Measurements from ENCODE around the gene CLIC6.
"Not testable (repeated sequence)": the region's sequence is repeated elsewhere in the genome, so short reads cannot be mapped to it uniquely, and the experiment has no call there.

Gene CLIC6

GRCh38 chr21:34707876-34708325 lies 39.1 kb downstream of the CLIC6 start:
- Mint-ChIP-seq H3K36me3 (ENCODE audit: low read depth) (no peaks in the 10 kb centered on the region), H3K9me3 (no peaks in the 10 kb centered on the region), H3K27me3 (ENCODE audit: low read depth) (peaks cover 31% of the 10 kb centered on the region), H3K4me1 (ENCODE audit: low read depth) (peaks cover 9% of the 10 kb centered on the region), H3K4me3 (peak overlapping the region; percentile 62), H3K27ac (peak overlapping the region; percentile 68)
- peak; percentile 64 for DNase-seq (ENCODE audit: low spot score)

- Mint-ChIP-seq H3K27me3 (ENCODE audit: low read depth) (peaks cover 17% of the 10 kb centered on the region), H3K9me3 (no peaks in the 10 kb centered on the region), H3K27ac (no peak overlapping the region), H3K4me3 (no peak overlapping the region), H3K4me1 (ENCODE audit: low read depth) (peaks cover 15% of the 10 kb centered on the region), H3K36me3 (ENCODE audit: low read depth) (no peaks in the 10 kb centered on the region)
- DNase-seq (ENCODE audit: low spot score), result no peak
Observed at GRCh38 chr21:34713621-34714020, 44.8 kb downstream of the CLIC6 start.

- peaks cover 17% of the 10 kb centered on the region for H3K27me3 Mint-ChIP-seq (ENCODE audit: low read depth)
- no peak for DNase-seq (ENCODE audit: low spot score)
- H3K4me1 Mint-ChIP-seq (ENCODE audit: low read depth), result peaks cover 15% of the 10 kb centered on the region
- no peak overlapping the region for H3K27ac Mint-ChIP-seq
- no peaks in the 10 kb centered on the region for H3K36me3 Mint-ChIP-seq (ENCODE audit: low read depth)
- no peaks in the 10 kb centered on the region for H3K9me3 Mint-ChIP-seq
- no peak overlapping the region for H3K4me3 Mint-ChIP-seq
Observed at GRCh38 chr21:34715518-34715917, 46.7 kb downstream of the CLIC6 start.

GRCh38 chr21:34715985-34716596 lies 47.3 kb downstream of the CLIC6 start:
- Mint-ChIP-seq H3K4me3 (no peak overlapping the region), H3K4me1 (ENCODE audit: low read depth) (peaks cover 15% of the 10 kb centered on the region), H3K27me3 (ENCODE audit: low read depth) (peaks cover 19% of the 10 kb centered on the region), H3K36me3 (ENCODE audit: low read depth) (no peaks in the 10 kb centered on the region), H3K9me3 (no peaks in the 10 kb centered on the region), H3K27ac (no peak overlapping the region)
- no peak for DNase-seq (ENCODE audit: low spot score)

GRCh38 chr21:34718529-34718928 lies 49.7 kb downstream of the CLIC6 start:
- not testable (repeated sequence) for H3K9me3 Mint-ChIP-seq; DNase-seq (ENCODE audit: low spot score); H3K36me3 Mint-ChIP-seq (ENCODE audit: low read depth); H3K4me3 Mint-ChIP-seq; H3K27ac Mint-ChIP-seq
- Mint-ChIP-seq H3K4me1 (ENCODE audit: low read depth) (peaks cover 15% of the 10 kb centered on the region), H3K27me3 (ENCODE audit: low read depth) (peaks cover 10% of the 10 kb centered on the region)

- Mint-ChIP-seq H3K27me3 (ENCODE audit: low read depth) (peaks cover 16% of the 10 kb centered on the region), H3K4me3 (no peak overlapping the region), H3K27ac (no peak overlapping the region), H3K36me3 (ENCODE audit: low read depth) (no peaks in the 10 kb centered on the region), H3K4me1 (ENCODE audit: low read depth) (peaks cover 15% of the 10 kb centered on the region), H3K9me3 (no peaks in the 10 kb centered on the region)
- DNase-seq (ENCODE audit: low spot score), result no peak
Observed at GRCh38 chr21:34722684-34723300, 54.0 kb downstream of the CLIC6 start.

GRCh38 chr21:34724131-34724856 lies 55.5 kb downstream of the CLIC6 start:
- no peak for DNase-seq (ENCODE audit: low spot score)
- Mint-ChIP-seq H3K9me3 (no peaks in the 10 kb centered on the region), H3K36me3 (ENCODE audit: low read depth) (no peaks in the 10 kb centered on the region), H3K4me3 (no peak overlapping the region), H3K4me1 (ENCODE audit: low read depth) (peaks cover 17% of the 10 kb centered on the region), H3K27me3 (ENCODE audit: low read depth) (peaks cover 16% of the 10 kb centered on the region), H3K27ac (no peak overlapping the region)

GRCh38 chr21:34724857-34725195 lies 56.0 kb downstream of the CLIC6 start:
- no peaks in the 10 kb centered on the region for H3K9me3 Mint-ChIP-seq
- DNase-seq (ENCODE audit: low spot score), result no peak
- no peak overlapping the region for H3K27ac Mint-ChIP-seq
- H3K4me1 Mint-ChIP-seq (ENCODE audit: low read depth), result peaks cover 19% of the 10 kb centered on the region
- peaks cover 16% of the 10 kb centered on the region for H3K27me3 Mint-ChIP-seq (ENCODE audit: low read depth)
- H3K4me3 Mint-ChIP-seq, result no peak overlapping the region
- no peaks in the 10 kb centered on the region for H3K36me3 Mint-ChIP-seq (ENCODE audit: low read depth)

- Mint-ChIP-seq H3K4me1 (ENCODE audit: low read depth) (peaks cover 24% of the 10 kb centered on the region), H3K27ac (peak overlapping the region; percentile 62), H3K4me3 (no peak overlapping the region), H3K36me3 (ENCODE audit: low read depth) (peaks cover 2% of the 10 kb centered on the region), H3K9me3 (no peaks in the 10 kb centered on the region), H3K27me3 (ENCODE audit: low read depth) (peaks cover 16% of the 10 kb centered on the region)
- no peak for DNase-seq (ENCODE audit: low spot score)
Observed at GRCh38 chr21:34726627-34727337, 58.0 kb downstream of the CLIC6 start.

GRCh38 chr21:34728479-34728878 lies 59.7 kb downstream of the CLIC6 start:
- DNase-seq (ENCODE audit: low spot score), result no peak
- Mint-ChIP-seq H3K9me3 (no peaks in the 10 kb centered on the region), H3K27ac (no peak overlapping the region), H3K36me3 (ENCODE audit: low read depth) (peaks cover 4% of the 10 kb centered on the region), H3K4me1 (ENCODE audit: low read depth) (peaks cover 26% of the 10 kb centered on the region), H3K4me3 (no peak overlapping the region), H3K27me3 (ENCODE audit: low read depth) (peaks cover 16% of the 10 kb centered on the region)

- H3K27me3 Mint-ChIP-seq (ENCODE audit: low read depth), result peaks cover 17% of the 10 kb centered on the region
- H3K4me1 Mint-ChIP-seq (ENCODE audit: low read depth), result peaks cover 26% of the 10 kb centered on the region
- no peaks in the 10 kb centered on the region for H3K9me3 Mint-ChIP-seq
- H3K4me3 Mint-ChIP-seq, result no peak overlapping the region
- no peak for DNase-seq (ENCODE audit: low spot score)
- peaks cover 4% of the 10 kb centered on the region for H3K36me3 Mint-ChIP-seq (ENCODE audit: low read depth)
- H3K27ac Mint-ChIP-seq, result peak overlapping the region; percentile 13
Observed at GRCh38 chr21:34730194-34730593, 61.4 kb downstream of the CLIC6 start.

- no peak overlapping the region for H3K27ac Mint-ChIP-seq
- no peak for DNase-seq (ENCODE audit: low spot score)
- peaks cover 4% of the 10 kb centered on the region for H3K36me3 Mint-ChIP-seq (ENCODE audit: low read depth)
- H3K4me1 Mint-ChIP-seq (ENCODE audit: low read depth), result peaks cover 26% of the 10 kb centered on the region
- H3K9me3 Mint-ChIP-seq, result no peaks in the 10 kb centered on the region
- H3K27me3 Mint-ChIP-seq (ENCODE audit: low read depth), result peaks cover 15% of the 10 kb centered on the region
- H3K4me3 Mint-ChIP-seq, result no peak overlapping the region
Observed at GRCh38 chr21:34730756-34731445, 62.1 kb downstream of the CLIC6 start.

GRCh38 chr21:34732388-34732821 lies 63.6 kb downstream of the CLIC6 start:
- Mint-ChIP-seq H3K4me1 (ENCODE audit: low read depth) (peaks cover 13% of the 10 kb centered on the region), H3K27ac (no peak overlapping the region), H3K27me3 (ENCODE audit: low read depth) (peaks cover 21% of the 10 kb centered on the region), H3K4me3 (no peak overlapping the region), H3K9me3 (no peaks in the 10 kb centered on the region), H3K36me3 (ENCODE audit: low read depth) (peaks cover 4% of the 10 kb centered on the region)
- no peak for DNase-seq (ENCODE audit: low spot score)

Data from T-helper 2 cell treated with Interferon-gamma antibody and Interleukin-4, amounts not matched to agents 5 μg/mL and 100 μg/mL, for 36 hours (primary cell).